Iris pigment epithelial cell (primary cell): ENCODE measurements around the gene DRD4.

Experiments used
- DNase-seq: peaks from one replicate; pipeline ENCODE4 v3.0.0-alpha.2; 2011; ENCODE audit warnings: low read depth

The DRD4 gene

DNA sequence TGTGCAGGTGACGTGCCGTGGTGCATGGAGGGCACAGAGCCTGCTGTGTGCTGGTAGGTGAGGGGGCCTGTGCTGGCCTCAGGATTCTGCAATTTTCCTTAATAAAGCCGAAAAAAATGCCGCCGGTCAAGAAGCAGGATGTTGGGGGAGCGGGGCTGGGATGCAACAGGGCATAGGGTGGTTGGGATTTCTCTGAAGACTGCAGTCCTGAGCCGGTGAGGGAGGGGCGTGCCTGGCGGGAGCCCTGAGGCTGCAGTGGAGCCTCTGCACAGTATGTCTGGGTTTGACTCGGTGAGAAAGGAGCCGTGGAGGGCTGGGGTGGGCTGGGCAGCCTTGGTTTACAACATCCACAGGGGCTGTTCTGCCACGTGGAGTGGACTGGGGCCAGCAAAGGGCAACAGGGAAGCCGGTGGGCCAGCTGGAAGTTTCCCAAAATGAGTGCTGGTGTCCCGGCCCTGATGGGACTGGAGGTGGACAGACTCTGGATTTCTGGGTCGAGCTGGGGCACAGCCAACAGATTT is 13.7 kb upstream of the DRD4 start:
- no peak for DNase-seq

DNA sequence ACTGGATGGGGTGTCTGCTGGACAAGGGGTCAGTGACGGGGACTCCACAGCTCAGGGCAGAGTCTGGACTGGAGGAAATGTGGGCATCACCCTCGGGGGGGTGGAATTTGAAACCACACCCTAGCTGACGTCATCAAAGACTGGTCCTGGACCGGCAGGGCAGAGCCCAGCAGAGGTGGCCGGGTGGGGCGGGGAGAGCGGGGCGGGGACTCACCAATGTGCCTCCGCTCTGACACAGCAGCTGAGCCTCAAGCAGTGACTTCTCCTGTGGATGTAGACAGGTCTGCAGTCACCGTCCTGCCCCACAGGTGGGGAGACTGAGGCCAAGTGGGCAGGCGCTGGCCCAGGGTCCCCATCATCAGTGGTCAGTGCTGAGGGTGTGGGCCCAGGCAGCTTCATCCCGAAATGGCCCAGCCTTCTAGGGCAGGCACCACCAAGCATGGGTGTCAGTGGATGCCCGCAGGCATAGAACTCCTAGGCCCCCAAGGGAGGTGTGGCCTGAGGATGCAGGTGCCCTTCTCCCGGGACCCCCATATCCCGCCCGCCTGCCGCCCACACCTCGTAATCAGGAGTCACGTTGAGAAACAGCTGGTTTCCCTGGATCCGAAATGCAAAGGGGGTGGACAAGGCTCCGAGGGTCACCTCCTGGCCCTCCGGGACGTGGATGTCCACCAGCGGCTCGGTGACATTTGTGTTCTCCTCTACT is 12.9 kb upstream of the DRD4 start:
- DNase-seq: no peak

DNA sequence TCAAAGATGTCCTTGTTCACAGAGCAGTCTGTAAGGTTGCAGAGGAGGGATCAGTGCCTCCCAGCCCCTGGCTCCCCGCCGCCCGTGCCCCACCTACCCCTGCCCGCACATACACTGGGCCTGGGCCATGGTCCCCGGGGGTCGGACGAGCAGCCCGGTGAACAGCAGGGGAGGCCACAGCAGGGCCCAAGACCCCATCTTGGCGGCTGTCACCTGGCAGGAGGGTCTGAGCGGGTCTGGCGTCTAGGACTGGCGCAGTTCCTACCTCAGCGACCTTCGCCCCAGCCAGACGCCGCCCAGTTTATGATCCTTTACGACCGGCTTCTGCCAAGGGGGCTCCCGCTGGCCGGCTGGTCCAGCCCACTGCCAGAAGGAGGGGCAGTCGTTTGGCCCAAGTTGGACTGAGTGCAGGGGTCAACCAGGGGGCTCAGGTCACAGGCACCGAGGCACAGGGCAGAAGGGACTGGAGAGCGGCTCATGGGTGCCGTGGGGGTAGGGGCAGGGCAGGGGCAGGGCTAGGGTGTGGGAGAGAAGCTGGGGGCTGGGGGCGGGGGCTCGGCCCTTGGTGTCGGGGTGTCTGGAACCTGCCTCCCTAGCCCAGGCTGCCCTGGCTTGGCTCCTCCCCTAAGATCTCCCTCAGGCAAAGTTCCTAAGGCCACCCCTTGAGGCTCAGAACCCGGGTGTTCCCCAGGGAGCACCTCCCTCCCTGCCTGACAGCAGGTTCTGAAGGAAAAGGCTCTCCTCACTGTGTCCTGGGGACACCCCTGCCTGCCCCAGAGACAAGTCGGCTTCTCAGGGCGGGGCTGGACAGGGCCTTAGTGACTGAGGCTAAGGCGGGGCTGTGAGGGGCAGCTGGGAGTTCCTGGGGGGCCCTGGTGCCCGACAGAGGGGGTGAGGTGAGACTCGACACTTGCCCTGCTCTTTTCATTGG is 12.1 kb upstream of the DRD4 start, which contains the start of gene CDHR5:
Gene CDHR5, minus strand, starts transcription at position 251 of the 931 bp plus-strand sequence. Its CDS starts 53 bp downstream, at position 198.
- no peak for DNase-seq

DNA sequence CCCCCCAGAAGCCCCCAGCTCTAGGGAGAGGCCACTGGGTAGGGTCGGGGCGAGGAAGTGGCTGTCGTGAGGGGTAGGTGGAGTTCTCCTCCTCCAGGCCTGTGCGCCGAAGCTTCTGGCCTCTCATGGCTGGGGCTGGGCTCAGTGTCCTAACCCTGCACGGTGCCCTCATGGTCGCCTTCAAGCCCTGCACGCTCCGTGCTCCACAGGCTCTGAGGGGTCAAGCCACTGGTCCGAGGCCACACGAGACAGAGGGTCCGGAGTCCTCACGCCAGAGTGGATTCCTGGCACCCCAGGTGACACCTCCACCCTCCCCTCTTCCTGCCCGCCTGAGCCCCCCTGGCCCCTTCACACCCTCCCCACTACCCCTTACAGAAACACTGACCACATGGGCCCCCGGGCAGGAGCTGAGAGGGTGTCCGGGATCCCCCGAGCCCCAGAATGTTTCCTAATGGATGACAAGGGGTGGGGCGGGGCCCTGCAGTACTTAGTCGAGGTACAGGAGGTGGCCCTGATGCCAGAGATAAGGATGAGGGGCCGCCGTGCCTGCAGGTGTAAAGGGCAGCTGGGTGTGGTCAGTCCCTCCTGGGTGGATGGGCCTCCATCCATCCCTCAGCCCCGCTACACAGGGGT is 11.3 kb upstream of the DRD4 start:
- no peak for DNase-seq

DNA sequence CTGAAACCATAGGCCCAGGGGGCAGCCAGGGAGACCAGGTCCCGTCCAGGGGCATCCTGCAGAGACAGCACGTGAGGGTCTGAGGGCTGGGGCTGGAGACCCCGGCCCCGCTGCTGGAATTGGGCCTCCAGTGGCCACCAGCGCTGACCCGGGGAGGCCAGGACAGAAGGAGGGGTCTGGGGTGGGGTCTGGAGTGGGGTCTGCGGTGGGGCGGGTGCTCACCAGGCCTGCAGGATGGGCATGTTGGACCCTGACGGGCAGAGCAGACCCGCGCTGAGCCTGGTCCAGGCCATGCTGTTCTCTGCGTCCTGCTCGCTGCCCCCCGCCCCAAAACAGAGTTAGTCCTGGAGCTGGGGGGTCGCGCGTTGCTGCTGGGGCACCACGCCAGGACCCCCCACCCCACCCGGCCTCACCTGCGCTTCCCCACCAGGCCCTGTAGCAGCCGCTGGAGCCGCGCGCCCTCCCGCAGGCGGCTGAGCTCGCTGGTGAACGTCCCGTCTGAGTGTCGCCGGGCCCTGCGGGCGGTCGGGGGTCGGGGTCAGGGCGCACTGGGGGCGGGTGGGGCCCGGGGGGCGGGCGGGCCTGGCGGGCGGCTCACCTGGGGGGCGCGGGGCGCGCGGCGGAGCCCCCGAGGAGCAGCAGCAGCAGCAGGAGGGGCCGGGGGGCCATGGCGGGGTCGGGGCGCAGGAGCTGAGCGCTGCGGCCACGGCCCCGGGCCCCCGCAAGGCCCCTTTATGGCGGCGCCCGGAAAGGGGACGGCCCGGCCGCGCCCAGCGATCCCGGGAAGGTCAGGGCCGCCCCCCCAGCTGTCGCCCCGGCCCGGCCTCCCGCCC is 10.4 kb upstream of the DRD4 start, which contains the start of gene SCT:
Gene SCT, minus strand, starts transcription at position 707 of the 833 bp plus-strand sequence. Its CDS starts 38 bp downstream, at position 669.
- DNase-seq: no peak

DNA sequence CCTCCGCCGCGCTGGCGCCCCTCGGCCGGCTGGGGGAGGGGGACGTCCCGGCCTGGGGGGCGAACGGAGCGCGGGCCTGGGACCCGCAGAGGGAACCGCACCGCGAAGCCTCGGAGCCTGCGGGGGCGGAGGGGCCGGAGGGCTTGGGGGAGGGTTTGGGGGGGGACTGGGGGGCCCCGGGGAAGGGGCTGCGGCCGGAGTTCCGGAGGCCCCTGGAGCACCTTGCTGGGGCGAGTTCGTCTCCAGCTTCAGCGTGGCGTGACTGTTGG is 9.8 kb upstream of the DRD4 start:
- no peak for DNase-seq

DNA sequence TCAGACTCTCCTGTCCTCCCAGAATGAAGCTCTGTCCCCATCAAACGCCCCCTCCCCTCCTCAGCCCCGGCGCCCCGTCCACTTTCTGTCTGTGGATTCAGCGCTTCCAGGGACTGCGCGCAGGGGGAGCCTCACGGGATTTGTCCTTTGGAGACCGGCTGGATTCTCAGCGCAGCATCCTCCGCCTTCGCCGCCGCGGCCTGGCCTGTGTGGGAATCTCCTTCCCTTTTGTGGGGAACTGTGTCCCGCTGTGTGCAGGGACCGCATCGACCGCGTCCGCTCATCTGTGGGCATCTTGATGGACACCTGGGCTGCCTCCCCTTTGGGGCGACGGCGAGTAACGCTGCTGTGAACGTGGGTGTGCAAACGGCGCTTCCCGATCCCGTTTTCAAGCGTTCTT is 9.0 kb upstream of the DRD4 start:
- no peak for DNase-seq

DNA sequence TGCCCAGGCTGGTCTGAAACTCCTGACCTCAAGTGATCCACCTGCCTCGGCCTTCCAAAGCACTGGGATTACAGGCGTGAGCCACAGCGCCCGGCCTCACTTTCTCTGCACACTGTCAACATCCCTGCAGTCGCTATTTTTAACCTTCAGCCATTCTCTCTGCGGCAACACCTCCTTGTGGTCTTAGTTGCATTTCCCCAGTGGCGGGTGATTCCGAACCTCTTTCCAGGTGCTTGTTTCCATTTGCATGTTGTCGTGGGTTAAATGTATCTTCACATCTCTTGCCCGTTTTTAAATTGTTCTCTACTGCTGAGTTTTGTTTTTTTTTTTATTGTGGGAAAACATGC is 7.9 kb upstream of the DRD4 start:
- no peak for DNase-seq

DNA sequence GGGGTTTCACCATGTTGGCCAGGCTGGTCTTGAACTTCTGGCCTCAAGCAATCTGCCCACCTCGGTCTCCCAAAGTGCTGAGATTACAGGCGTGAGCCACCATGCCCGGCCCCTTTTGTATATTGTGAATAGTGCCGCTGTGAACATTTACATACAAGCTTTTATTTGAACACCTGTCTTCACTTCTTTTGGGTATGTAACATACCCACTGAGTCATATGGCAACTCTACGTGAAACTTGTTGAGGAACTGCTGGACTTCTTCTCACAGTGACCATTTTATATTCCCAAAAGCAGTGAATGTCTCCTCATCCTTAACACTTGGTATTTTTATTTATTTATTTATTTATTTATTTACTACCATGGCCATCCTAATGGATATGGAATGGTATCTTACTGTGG is 6.2 kb upstream of the DRD4 start:
- DNase-seq: no peak

DNA sequence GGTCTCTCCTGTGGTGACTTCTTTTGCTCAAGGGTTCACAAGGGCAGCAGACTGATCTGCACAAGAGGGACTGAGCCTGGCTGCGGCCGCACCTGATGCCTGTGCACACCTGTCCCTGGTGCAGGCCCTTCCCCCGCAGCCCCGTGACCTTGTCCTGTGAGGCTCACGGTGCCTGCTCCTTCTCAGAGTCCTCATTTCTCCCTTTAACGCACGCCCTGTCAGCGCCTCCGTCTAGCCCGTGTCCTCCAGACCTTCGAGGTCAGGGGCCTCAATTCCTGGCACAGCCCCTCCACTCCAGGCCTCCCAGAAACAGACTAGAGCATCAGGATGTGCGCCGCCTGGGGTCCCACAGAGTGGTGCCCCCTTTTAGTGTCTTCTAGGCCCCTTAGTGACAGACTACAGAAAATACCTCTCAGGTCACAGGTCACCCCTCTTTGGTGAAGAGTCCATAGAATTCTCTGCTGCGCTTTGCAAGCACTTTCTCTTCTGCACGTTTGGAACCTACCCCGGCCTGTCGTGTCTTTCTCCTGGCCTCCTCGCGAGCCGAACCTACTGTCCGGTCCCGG is 1.0 kb upstream of the DRD4 start:
- no peak for DNase-seq

DNA sequence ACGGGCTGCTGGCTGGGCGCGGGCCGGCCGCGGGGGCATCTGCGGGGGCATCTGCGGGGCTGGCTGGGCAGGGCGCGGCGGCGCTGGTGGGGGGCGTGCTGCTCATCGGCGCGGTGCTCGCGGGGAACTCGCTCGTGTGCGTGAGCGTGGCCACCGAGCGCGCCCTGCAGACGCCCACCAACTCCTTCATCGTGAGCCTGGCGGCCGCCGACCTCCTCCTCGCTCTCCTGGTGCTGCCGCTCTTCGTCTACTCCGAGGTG is 194 bp downstream of the DRD4 start:
- DNase-seq: no peak

DNA sequence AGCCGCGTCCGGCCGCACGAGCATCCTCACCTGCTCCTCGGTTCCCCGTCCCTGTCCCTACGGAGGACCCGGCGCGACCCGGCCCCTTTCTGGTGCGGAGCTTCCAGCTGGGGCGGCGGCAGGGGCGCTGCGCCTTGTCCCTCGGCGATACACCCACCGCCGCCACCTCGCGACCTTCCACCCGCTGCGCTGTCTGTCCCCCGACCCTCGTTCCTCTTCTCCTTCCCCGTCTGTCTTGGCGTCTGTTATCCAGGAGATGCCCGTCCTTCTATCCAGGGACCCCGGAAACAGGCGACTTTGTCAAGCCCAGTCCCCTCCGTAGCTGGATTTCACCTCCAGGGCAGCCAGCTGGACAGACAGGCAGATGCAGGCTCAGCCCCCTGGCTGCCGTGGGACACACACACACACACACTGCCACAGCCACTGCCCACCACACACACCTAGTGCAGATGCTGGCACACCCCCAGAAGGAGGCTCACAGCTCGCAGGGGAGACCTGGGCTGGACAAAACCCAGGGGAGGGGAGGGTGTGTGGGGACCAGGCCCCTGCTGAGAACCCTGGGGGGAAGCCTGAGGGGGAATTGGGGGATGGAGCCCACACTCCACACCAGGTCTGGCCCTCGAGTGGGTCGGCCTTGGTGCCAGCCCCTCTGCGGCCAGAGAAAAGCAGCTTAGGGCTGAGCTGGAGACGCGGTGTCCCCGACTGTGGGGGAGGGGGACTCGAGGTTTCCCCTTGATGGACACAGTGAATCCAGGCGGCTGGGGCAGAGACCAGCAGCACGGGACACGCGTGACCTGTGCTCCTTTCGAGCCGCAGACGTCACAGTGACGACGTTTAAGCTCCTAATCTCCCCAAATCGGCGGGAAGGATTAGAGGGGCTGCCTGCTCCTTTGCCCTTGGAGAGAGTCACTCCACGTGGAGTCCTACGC is 788 bp downstream of the DRD4 start:
- DNase-seq: no peak

DNA sequence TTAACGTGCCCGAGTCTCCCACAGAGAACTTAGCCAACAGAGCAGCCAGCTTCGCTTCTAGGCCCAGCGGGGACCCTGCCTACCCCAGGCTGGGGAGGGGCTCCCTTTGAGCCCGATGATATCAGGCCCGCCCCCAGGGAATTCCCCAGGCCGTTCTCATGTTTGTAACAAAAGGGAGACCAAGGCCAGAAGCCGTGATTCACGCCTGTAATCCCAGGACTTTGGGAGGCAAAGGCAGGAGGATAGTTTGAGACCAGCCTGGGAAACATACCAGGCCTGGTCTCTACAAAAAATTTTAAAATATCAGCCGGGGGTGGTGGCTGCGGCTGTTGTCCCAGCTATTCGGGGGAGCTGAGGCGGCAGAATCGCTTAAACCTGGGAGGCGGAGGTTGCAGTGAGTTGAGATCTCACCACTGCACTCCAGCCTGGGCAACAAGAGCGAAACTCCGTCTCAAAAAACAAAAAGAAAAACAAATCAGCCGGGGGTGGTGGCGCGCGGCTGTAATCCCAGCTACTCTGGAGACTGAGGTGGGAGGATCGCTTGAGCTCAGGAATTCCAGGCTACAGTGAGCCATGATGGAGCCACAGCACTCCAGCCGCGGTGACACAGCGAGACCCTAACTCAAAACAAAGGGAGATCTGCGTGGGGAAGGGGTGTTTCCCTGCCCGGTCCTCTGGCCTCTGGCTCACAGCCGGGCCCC is 1.7 kb downstream of the DRD4 start:
- DNase-seq: peak; percentile 40

DNA sequence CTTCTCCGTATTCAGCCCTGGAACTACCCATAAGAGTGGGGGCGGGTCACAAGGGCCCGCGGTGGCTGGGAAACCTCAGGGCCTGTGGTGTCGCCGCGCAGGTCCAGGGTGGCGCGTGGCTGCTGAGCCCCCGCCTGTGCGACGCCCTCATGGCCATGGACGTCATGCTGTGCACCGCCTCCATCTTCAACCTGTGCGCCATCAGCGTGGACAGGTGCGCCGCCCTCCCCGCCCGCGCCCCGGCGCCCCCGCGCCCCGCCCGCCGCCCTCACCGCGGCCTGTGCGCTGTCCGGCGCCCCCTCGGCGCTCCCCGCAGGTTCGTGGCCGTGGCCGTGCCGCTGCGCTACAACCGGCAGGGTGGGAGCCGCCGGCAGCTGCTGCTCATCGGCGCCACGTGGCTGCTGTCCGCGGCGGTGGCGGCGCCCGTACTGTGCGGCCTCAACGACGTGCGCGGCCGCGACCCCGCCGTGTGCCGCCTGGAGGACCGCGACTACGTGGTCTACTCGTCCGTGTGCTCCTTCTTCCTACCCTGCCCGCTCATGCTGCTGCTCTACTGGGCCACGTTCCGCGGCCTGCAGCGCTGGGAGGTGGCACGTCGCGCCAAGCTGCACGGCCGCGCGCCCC is 2.4 kb downstream of the DRD4 start:
- DNase-seq: no peak

DNA sequence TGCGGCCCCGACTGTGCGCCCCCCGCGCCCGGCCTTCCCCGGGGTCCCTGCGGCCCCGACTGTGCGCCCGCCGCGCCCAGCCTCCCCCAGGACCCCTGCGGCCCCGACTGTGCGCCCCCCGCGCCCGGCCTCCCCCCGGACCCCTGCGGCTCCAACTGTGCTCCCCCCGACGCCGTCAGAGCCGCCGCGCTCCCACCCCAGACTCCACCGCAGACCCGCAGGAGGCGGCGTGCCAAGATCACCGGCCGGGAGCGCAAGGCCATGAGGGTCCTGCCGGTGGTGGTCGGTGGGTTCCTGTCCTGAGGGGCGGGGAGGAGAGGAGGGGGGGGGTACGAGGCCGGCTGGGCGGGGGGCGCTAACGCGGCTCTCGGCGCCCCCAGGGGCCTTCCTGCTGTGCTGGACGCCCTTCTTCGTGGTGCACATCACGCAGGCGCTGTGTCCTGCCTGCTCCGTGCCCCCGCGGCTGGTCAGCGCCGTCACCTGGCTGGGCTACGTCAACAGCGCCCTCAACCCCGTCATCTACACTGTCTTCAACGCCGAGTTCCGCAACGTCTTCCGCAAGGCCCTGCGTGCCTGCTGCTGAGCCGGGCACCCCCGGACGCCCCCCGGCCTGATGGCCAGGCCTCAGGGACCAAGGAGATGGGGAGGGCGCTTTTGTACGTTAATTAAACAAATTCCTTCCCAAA is 3.1 kb downstream of the DRD4 start:
- no peak for DNase-seq

DNA sequence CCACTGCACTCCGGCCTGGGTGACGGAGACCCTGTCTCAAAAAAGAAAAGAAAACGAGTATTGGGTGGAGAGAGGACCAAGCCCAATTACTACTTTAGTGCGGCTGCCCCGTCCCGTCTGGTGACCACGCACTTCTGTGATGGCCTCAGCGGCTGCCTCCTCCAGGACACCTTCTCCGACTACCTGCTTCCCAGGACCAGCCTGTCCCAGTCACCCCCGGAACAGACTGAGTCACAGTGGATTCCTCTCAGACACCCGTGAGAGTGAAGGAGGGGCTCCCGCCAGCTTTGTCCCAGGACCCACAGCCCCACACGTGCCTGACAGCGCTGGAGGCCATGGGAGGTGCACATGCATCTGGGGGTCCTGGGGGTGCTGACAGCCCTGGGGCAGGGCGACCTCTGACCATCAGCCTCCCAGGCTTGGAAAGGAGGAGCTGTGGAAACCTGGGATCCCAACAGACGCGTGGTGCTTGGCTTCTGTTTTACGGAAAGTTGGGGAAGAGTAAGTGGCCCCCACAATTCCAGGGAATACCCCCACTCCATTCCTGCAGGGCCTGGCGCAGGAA is 4.8 kb downstream of the DRD4 start:
- no peak for DNase-seq

DNA sequence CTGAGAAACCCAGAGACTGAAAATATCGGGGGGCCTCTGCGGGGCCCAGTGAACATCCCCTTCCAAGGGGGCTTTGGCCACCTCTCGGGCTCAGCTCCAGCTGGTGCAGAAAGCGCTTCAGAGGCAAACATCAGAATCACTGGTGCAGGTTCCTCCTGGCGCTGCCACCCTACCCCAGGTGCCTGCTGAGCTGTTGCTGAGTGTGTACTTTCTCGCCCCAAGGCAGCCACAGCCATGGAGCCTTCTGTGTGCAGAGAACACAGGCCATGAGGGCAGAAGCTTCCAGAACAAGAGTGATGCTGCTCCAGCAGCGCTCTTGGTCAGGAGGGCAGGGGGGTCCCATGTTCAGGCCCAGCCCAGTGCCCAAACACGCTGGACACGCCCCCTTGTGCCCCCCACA is 6.3 kb downstream of the DRD4 start:
- DNase-seq: no peak

DNA sequence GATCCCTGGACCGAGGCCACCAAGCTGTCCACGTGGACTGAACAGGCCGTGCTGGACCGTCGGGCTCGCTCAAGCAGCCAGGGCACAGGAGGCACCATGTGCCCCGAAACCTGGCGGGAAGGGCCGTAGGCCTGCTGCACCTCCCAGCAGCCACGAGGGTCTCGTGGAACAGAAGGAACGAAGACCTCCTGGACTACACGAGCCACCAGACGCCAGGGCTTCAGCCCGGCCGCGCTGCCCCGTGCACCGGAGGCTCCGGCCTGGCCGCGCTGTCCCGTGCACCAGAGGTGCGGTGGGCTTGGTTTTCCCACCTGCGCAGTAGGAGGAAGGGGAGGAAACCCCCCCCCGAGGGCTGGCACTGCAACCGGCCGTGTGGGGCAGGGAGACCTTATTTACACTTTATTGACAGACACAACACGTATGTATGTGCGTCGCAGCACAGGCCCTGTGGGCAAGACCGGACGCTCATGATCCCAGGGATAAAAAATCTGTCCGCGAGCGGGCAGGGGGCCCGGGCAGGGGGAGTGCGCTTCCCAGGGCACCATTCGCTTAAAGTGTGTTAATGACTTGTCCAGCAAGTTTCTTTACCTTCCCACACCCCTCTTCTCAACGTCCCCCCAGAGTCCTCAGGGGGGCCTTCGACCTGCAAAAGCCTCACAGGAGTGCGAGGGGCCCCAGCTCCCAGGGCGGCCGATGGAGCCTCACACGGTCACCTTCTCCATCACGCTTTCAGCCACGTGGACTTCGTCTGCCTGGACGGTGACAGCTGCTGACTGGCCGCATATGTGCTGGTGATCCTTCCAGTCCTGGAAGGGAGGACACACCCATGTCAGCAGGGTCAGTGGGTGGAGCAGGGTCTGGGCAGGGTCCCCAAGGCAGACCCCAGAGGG is 7.0 kb downstream of the DRD4 start:
- DNase-seq: no peak
